Keratinocyte (primary cell): ENCODE measurements around the gene NSDHL. TPM values are rescaled to one million over a fixed set of nuclear protein-coding genes. Genes with fewer than 3 reads are reported as not detected.
"Not testable (repeated sequence)": the region's sequence is repeated elsewhere in the genome, so short reads cannot be mapped to it uniquely, and the experiment has no call there.

ENCODE experiments used
- DNase-seq: peaks from one replicate; pipeline ENCODE4 v3.0.0-alpha.2; 2011; ENCODE audit warnings: low read depth, missing footprints, low spot score
- FAIRE-seq: peaks from 2 replicates; lab custom pipeline; 2011; peaks lifted over from hg19 to GRCh38; lab: Jason Lieb, UNC
- H2AFZ ChIP-seq: 2 replicates; pipeline ENCODE4 v1.6.0; 2012; ENCODE audit warnings: low read length, control low read depth, inconsistent platforms; ENCODE audit not compliant: control insufficient read depth
- H3K27ac ChIP-seq: 2 replicates; pipeline ENCODE4 v1.5.1; 2011; ENCODE audit warnings: low read length; ENCODE audit not compliant: control insufficient read depth, insufficient read depth
- H3K27me3 ChIP-seq: 3 replicates; pipeline ENCODE4 v1.6.0; 2011; ENCODE audit warnings: low read length; ENCODE audit not compliant: control insufficient read depth, insufficient read depth; ENCODE audit errors: extremely low read depth
- H3K36me3 ChIP-seq, 2 experiments: 2 replicates in 1 of 2; 3 replicates in 1 of 2; pipeline ENCODE4 v1.5.1; 2011; ENCODE audit warnings: low read length in 2 of 2, mild to moderate bottlenecking in 1 of 2; ENCODE audit not compliant: control insufficient read depth in 2 of 2, insufficient read depth in 2 of 2; ENCODE audit errors: extremely low read depth in 1 of 2
- H3K4me1 ChIP-seq: 3 replicates; pipeline ENCODE4 v1.5.1; 2011; ENCODE audit warnings: low read length; ENCODE audit not compliant: control insufficient read depth, insufficient read depth; ENCODE audit errors: extremely low read depth
- H3K4me2 ChIP-seq: 3 replicates; pipeline ENCODE4 v1.6.0; 2011; ENCODE audit warnings: low read depth, low read length; ENCODE audit not compliant: control insufficient read depth, insufficient read depth; ENCODE audit errors: extremely low read depth
- H3K4me3 ChIP-seq, 3 experiments: fragments of 200-600 bp in 1 of 3; sonication (generic) in 1 of 3; 2 replicates in 2 of 3; 3 replicates in 1 of 3; pipeline ENCODE4 v1.5.1; 2011 to 2016; ENCODE audit warnings: low read length in 3 of 3, mild to moderate bottlenecking in 3 of 3, control low read depth in 2 of 3, inconsistent platforms in 1 of 3, low read depth in 1 of 3, mixed read lengths in 1 of 3, mixed run types in 1 of 3, moderate library complexity in 1 of 3; ENCODE audit not compliant: control insufficient read depth in 2 of 3, insufficient read depth in 2 of 3; ENCODE audit errors: extremely low read depth in 1 of 3
- H3K79me2 ChIP-seq: 2 replicates; pipeline ENCODE4 v1.6.0; 2012; ENCODE audit warnings: low read length; ENCODE audit not compliant: control insufficient read depth, insufficient read depth
- H3K9ac ChIP-seq: 3 replicates; pipeline ENCODE4 v1.6.0; 2011; ENCODE audit warnings: low read length; ENCODE audit not compliant: control insufficient read depth, insufficient read depth; ENCODE audit errors: extremely low read depth
- H3K9me1 ChIP-seq: 3 replicates; pipeline ENCODE4 v1.6.0; 2011; ENCODE audit warnings: low read length; ENCODE audit not compliant: control insufficient read depth, insufficient read depth; ENCODE audit errors: extremely low read depth
- H3K9me3 ChIP-seq: 2 replicates; pipeline ENCODE4 v1.5.1; 2012; ENCODE audit warnings: low read depth, low read length; ENCODE audit not compliant: control insufficient read depth
- H4K20me1 ChIP-seq: 3 replicates; pipeline ENCODE4 v1.6.0; 2011; ENCODE audit warnings: low read length; ENCODE audit not compliant: control insufficient read depth, insufficient read depth; ENCODE audit errors: extremely low read depth
- CTCF ChIP-seq, 3 experiments: IDR thresholded peaks in 1 of 3; conservative IDR thresholded peaks in 1 of 3; optimal IDR thresholded peaks in 1 of 3; 2 replicates in 2 of 3; 3 replicates in 1 of 3; pipeline versions ENCODE3 to v1.5.1; 2011; ENCODE audit warnings: low read length in 3 of 3, mild to moderate bottlenecking in 3 of 3, moderate library complexity in 2 of 3, control low read depth in 1 of 3, inconsistent platforms in 1 of 3; ENCODE audit not compliant: insufficient read depth in 2 of 3; ENCODE audit errors: extremely low read depth in 1 of 3
- EZH2 ChIP-seq: IDR thresholded peaks from one replicate; pipeline ENCODE4 v1.6.1; 2012; ENCODE audit warnings: inconsistent platforms, mild to moderate bottlenecking, low read length, moderate library complexity
- dilution Hi-C: fragments of 300-500 bp; cut with MboI; formaldehyde crosslinking; loops from one replicate; pipeline ENCODE4 v1.7.0; 2020; ENCODE audit warnings: low sequenced_read_pairs; ENCODE audit not compliant: extremely low pct_ligation_motif_present
- polyA plus RNA-seq, 5 experiments: library from polyadenylated mRNA; depleted of rRNA in 3 of 5; stranded (reverse) in 3 of 5; stranded (forward) in 1 of 5; unstranded in 1 of 5; fragments of >200 nt; gene quantifications; 1 replicate in 1 of 5; 2 replicates in 3 of 5; 3 replicates in 1 of 5; pipeline versions ENCODE4 v1.2.1 to v1.2.3, GENCODE V29; 2011 to 2012; ENCODE audit warnings: missing spikeins in 2 of 5, low read depth in 1 of 5, low replicate concordance in 1 of 5

Gene NSDHL
- polyA plus RNA-seq, 1 donor (not counting 4 experiments of a cell fraction or from before 2014, with no cell fraction given), result 79.0 TPM

- Histone ChIP-seq H3K9ac (no peak overlapping the region), H3K79me2 (peaks cover 45% of the 10 kb centered on the region), H3K9me1 (no peaks in the 10 kb centered on the region), H4K20me1 (no peaks in the 10 kb centered on the region), H3K36me3 (peaks cover 2 to 5% of the 10 kb centered on the region in 2 experiments), H3K9me3 (no peaks in the 10 kb centered on the region), H3K27ac (no peak overlapping the region), H3K27me3 (no peaks in the 10 kb centered on the region), H3K4me2 (no peak overlapping the region), H3K4me1 (peaks cover 8% of the 10 kb centered on the region), H2AFZ (no peak overlapping the region), H3K4me3 (no peak overlapping the region)
- dilution Hi-C loops, result no loop called here
- TF ChIP-seq EZH2, result no peak
- TF ChIP-seq CTCF (optimal IDR thresholded peaks at IDR 0.05 in 1 of 3, IDR thresholded peaks at IDR 0.05 in 1 of 3, conservative IDR thresholded peaks at IDR 0.05 in 1 of 3; ENCODE audit: extremely low read depth in 1 of 3, insufficient read depth in 2 of 3, low read length in 3 of 3), result no peak
- FAIRE-seq, result no peak
- no peak for DNase-seq
Measured at GRCh38 chrX:152833378-152833777, 2.5 kb downstream of the NSDHL start.

- dilution Hi-C loops, H3K4me2 ChIP-seq, H3K9me3 ChIP-seq, H3K9ac ChIP-seq, H3K36me3 ChIP-seq, H3K9me1 ChIP-seq, H3K27ac ChIP-seq, FAIRE-seq, H3K4me3 ChIP-seq, H2AFZ ChIP-seq, H3K4me1 ChIP-seq, H3K27me3 ChIP-seq, H4K20me1 ChIP-seq, DNase-seq: not testable (repeated sequence)
- H3K79me2 ChIP-seq, result peaks cover 46% of the 10 kb centered on the region
Measured at GRCh38 chrX:152835470-152835869, 4.6 kb downstream of the NSDHL start.

- dilution Hi-C loops, result no loop called here
- no peak for FAIRE-seq
- TF ChIP-seq CTCF (optimal IDR thresholded peaks at IDR 0.05 in 1 of 3, IDR thresholded peaks at IDR 0.05 in 1 of 3, conservative IDR thresholded peaks at IDR 0.05 in 1 of 3; ENCODE audit: extremely low read depth in 1 of 3, insufficient read depth in 2 of 3, low read length in 3 of 3) (no peak), EZH2 (no peak)
Measured at GRCh38 chrX:152842772-152843338, 12.0 kb downstream of the NSDHL start.

More at GRCh38 chrX:152842772-152843338, 12.0 kb downstream of the NSDHL start:
- no peak overlapping the region for H3K27ac ChIP-seq
- no peak for DNase-seq
- H3K4me1 ChIP-seq, result peaks cover 2% of the 10 kb centered on the region
- H3K9me3 ChIP-seq, result no peaks in the 10 kb centered on the region
- H4K20me1 ChIP-seq, result no peaks in the 10 kb centered on the region
- H3K36me3 ChIP-seq, result peaks cover 0 to 5% of the 10 kb centered on the region in 2 experiments
- no peaks in the 10 kb centered on the region for H3K9me1 ChIP-seq
- H3K79me2 ChIP-seq, result peaks cover 57% of the 10 kb centered on the region
- no peak overlapping the region for H3K4me2 ChIP-seq
- no peaks in the 10 kb centered on the region for H3K27me3 ChIP-seq
- no peak overlapping the region for H2AFZ ChIP-seq
- H3K9ac ChIP-seq, result no peak overlapping the region
- H3K4me3 ChIP-seq, result no peak overlapping the region
